Measurements from ENCODE around the gene FAM90A26. TPM values are rescaled to one million over a fixed set of nuclear protein-coding genes. Genes with fewer than 3 reads are reported as not detected.
"Not testable (repeated sequence)": the region's sequence is repeated elsewhere in the genome, so short reads cannot be mapped to it uniquely, and the experiment has no call there.

FAM90A26 gene
- total RNA-seq, 2 experiments from 2014 or later: not detected

DNA sequence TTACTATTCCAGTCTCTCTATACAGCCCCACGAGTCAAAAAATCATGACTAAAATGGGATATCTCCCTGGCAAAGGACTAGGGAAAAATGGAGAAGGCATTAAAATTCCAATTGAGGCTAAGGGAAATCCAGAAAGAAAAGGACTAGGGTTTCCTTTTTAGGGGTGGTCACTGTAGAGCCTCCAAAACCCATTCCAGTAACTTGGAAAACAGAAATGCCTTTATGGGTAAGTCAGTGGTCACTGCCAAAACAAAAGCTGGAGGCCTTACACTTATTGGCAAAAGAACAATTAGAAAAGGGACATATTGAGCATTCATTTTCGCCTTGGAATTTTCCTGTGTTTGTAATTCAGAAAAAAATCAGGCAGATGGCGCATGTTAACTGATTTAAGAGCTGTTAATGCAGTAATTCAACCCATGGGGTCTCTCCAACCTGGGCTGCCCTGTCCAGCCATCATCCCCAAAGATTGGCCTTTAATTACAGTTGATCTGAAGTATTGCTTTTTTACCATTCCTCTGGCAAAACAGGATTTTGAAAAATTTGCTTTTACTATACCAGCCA, 44.5 kb upstream of the FAM90A26 start:
- H3K4me2 ChIP-seq (ENCODE audit: low read length); BruUV-seq (replicated peaks); H3K79me2 ChIP-seq (ENCODE audit: insufficient read depth, low read depth, low read length); H3K9me2 ChIP-seq (ENCODE audit: insufficient read depth, low read length); H3K4me3 ChIP-seq (ENCODE audit: low read depth, low read length, poor library complexity, severe bottlenecking); CTCF ChIA-PET (ENCODE audit: unreplicated experiment); POLR2A ChIA-PET; H3K36me3 ChIP-seq (ENCODE audit: insufficient read depth, low read length); H3K27ac ChIP-seq (ENCODE audit: low read depth, low read length, poor library complexity, severe bottlenecking); H3K4me1 ChIP-seq (ENCODE audit: insufficient read depth, low read length, poor library complexity, severe bottlenecking); H4K20me1 ChIP-seq (ENCODE audit: insufficient read depth, low read length); H3K9me3 ChIP-seq (ENCODE audit: low read length); DNase-seq (ENCODE audit: low spot score); H2AFZ ChIP-seq (ENCODE audit: low read length); intact Hi-C loops (cut with micrococcal nuclease; ENCODE audit: unreplicated experiment): not testable (repeated sequence)
- TF ChIP-seq, protein P1, sequence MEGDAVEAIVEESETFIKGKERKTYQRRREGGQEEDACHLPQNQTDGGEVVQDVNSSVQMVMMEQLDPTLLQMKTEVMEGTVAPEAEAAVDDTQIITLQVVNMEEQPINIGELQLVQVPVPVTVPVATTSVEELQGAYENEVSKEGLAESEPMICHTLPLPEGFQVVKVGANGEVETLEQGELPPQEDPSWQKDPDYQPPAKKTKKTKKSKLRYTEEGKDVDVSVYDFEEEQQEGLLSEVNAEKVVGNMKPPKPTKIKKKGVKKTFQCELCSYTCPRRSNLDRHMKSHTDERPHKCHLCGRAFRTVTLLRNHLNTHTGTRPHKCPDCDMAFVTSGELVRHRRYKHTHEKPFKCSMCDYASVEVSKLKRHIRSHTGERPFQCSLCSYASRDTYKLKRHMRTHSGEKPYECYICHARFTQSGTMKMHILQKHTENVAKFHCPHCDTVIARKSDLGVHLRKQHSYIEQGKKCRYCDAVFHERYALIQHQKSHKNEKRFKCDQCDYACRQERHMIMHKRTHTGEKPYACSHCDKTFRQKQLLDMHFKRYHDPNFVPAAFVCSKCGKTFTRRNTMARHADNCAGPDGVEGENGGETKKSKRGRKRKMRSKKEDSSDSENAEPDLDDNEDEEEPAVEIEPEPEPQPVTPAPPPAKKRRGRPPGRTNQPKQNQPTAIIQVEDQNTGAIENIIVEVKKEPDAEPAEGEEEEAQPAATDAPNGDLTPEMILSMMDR (conservative IDR thresholded peaks at IDR 0.05; ENCODE audit: low read length): 0 out of 2 replicates have a peak, but pooled peaks have one; percentile 16

DNA sequence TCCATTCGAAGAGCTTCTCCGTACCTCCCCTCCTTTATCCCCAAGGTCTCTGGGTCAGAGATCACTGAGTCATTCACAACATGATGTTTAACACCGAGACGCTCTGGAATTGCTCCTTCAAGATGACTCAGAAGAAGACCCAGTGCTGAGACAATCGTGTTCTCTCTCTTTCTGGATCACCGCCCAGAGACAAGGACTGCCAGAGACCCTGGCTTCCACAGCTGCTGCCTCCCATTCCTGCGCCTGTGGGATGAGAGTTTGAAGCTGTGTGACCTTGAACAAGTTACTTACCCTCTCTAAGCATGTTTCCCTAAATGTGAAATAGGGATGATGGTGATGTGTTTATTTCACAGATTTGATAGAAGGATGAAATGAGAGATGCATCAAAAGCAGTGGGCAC, 38.8 kb upstream of the FAM90A26 start:
- H3K27ac ChIP-seq (ENCODE audit: low read depth, low read length, poor library complexity, severe bottlenecking); H3K4me2 ChIP-seq (ENCODE audit: low read length); intact Hi-C loops (cut with micrococcal nuclease; ENCODE audit: unreplicated experiment); H3K9me3 ChIP-seq (ENCODE audit: low read length); H4K20me1 ChIP-seq (ENCODE audit: insufficient read depth, low read length); DNase-seq (ENCODE audit: low spot score); H3K9me2 ChIP-seq (ENCODE audit: insufficient read depth, low read length); BruUV-seq (replicated peaks); H2AFZ ChIP-seq (ENCODE audit: low read length); H3K4me1 ChIP-seq (ENCODE audit: insufficient read depth, low read length, poor library complexity, severe bottlenecking); POLR2A ChIA-PET; H3K4me3 ChIP-seq (ENCODE audit: low read depth, low read length, poor library complexity, severe bottlenecking); H3K36me3 ChIP-seq (ENCODE audit: insufficient read depth, low read length); H3K79me2 ChIP-seq (ENCODE audit: insufficient read depth, low read depth, low read length); CTCF ChIA-PET (ENCODE audit: unreplicated experiment): not testable (repeated sequence)

DNA sequence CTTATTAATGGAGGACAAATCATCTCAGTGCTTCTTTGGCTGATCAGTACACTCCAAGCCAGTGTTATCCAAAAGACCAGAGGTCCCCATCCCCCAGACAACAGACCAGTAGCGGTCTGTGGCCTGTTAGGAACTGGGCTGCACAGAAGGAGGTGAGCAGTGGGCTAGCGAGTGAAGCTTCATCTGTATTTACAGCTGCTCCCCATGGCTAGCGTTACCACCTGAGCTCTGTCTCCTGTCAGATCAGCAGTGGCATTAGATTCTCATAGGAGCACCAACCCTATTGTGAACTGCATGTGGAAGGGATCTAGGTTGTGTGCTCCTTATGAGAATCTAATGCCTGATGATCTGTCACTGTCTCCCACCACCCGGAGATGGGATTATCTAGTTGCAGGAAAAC, 37.4 kb upstream of the FAM90A26 start:
- H3K27ac ChIP-seq (ENCODE audit: low read depth, low read length, poor library complexity, severe bottlenecking); CTCF ChIA-PET (ENCODE audit: unreplicated experiment); intact Hi-C loops (cut with micrococcal nuclease; ENCODE audit: unreplicated experiment); BruUV-seq (replicated peaks); H3K36me3 ChIP-seq (ENCODE audit: insufficient read depth, low read length); H2AFZ ChIP-seq (ENCODE audit: low read length); DNase-seq (ENCODE audit: low spot score); H3K4me3 ChIP-seq (ENCODE audit: low read depth, low read length, poor library complexity, severe bottlenecking); H3K79me2 ChIP-seq (ENCODE audit: insufficient read depth, low read depth, low read length); H3K4me2 ChIP-seq (ENCODE audit: low read length); H3K9me2 ChIP-seq (ENCODE audit: insufficient read depth, low read length); POLR2A ChIA-PET; H3K4me1 ChIP-seq (ENCODE audit: insufficient read depth, low read length, poor library complexity, severe bottlenecking); H4K20me1 ChIP-seq (ENCODE audit: insufficient read depth, low read length); H3K9me3 ChIP-seq (ENCODE audit: low read length): not testable (repeated sequence)

DNA sequence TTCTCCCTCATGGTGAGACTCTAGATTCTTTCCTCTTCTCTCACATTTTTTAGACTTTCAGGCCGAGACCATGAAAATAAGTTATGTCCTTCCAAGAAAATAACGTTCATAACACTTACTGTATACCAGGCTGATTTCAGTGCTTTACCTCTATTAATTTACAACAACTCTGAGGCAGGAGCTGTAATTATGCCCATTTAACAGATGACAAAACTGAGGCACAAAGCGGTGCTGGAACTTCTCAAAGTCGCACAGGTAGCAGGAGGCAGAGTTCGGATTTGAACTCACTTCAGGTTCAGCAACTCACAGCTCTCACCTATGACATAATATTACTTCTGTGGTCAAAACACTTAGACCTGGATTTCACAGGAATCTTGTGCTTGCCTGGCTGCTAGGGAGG, 36.2 kb upstream of the FAM90A26 start:
- H3K4me1 ChIP-seq (ENCODE audit: insufficient read depth, low read length, poor library complexity, severe bottlenecking); H3K79me2 ChIP-seq (ENCODE audit: insufficient read depth, low read depth, low read length); DNase-seq (ENCODE audit: low spot score); POLR2A ChIA-PET; H2AFZ ChIP-seq (ENCODE audit: low read length); H3K27ac ChIP-seq (ENCODE audit: low read depth, low read length, poor library complexity, severe bottlenecking); H4K20me1 ChIP-seq (ENCODE audit: insufficient read depth, low read length); H3K4me3 ChIP-seq (ENCODE audit: low read depth, low read length, poor library complexity, severe bottlenecking); CTCF ChIA-PET (ENCODE audit: unreplicated experiment); H3K9me2 ChIP-seq (ENCODE audit: insufficient read depth, low read length); H3K9me3 ChIP-seq (ENCODE audit: low read length); intact Hi-C loops (cut with micrococcal nuclease; ENCODE audit: unreplicated experiment); H3K4me2 ChIP-seq (ENCODE audit: low read length); BruUV-seq (replicated peaks); H3K36me3 ChIP-seq (ENCODE audit: insufficient read depth, low read length): not testable (repeated sequence)

DNA sequence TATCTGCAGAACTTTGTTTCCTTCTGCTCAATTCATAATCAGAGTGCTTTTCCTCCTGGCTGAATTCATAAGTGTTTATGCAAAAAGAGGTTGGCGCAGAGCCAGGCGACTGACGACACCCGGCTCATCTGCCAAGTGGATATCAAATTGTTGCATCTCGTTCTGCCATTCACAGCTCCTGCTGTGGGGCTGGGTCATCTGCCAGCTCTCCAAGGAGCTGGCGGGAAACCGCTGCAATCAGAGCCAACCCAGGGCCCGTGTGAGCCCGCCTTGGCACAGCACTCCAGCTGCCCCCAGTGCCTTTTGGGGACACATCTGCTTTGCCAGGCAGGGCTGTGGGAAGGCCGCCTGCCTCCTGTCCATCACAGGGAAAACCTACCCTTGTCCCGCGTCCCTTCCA, 35.7 kb upstream of the FAM90A26 start:
- DNase-seq (ENCODE audit: low spot score); BruUV-seq (replicated peaks); POLR2A ChIA-PET: not testable (repeated sequence)

DNA sequence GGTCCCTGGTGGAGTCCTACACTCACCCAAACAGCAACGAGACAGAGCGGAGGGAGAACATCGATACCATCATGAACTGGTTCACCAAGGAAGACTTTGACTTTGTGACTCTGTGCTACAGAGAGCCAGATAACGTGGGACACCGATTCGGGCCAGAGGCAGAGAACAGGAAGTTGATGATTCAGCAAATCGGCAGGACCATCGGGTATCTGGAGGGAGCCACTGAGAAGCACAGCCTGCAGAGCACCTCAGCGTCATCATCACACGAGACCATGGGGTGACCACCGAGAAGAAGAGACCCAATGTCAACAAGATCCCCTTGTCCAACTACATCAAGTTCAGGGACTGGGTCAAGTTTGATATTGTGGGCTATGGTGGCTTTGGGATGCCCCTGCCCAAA, 29.2 kb upstream of the FAM90A26 start:
- DNase-seq (ENCODE audit: low spot score); H3K4me2 ChIP-seq (ENCODE audit: low read length); H4K20me1 ChIP-seq (ENCODE audit: insufficient read depth, low read length); intact Hi-C loops (cut with micrococcal nuclease; ENCODE audit: unreplicated experiment); CTCF ChIA-PET (ENCODE audit: unreplicated experiment); H3K9me2 ChIP-seq (ENCODE audit: insufficient read depth, low read length); H2AFZ ChIP-seq (ENCODE audit: low read length); H3K4me1 ChIP-seq (ENCODE audit: insufficient read depth, low read length, poor library complexity, severe bottlenecking); BruUV-seq (replicated peaks); H3K79me2 ChIP-seq (ENCODE audit: insufficient read depth, low read depth, low read length); H3K27ac ChIP-seq (ENCODE audit: low read depth, low read length, poor library complexity, severe bottlenecking); H3K9me3 ChIP-seq (ENCODE audit: low read length); POLR2A ChIA-PET; H3K4me3 ChIP-seq (ENCODE audit: low read depth, low read length, poor library complexity, severe bottlenecking); H3K36me3 ChIP-seq (ENCODE audit: insufficient read depth, low read length): not testable (repeated sequence)

More for the DNA sequence above, 35.7 kb upstream of the FAM90A26 start:
- H3K79me2 ChIP-seq (ENCODE audit: insufficient read depth, low read depth, low read length); H4K20me1 ChIP-seq (ENCODE audit: insufficient read depth, low read length); H3K36me3 ChIP-seq (ENCODE audit: insufficient read depth, low read length); H2AFZ ChIP-seq (ENCODE audit: low read length); H3K4me3 ChIP-seq (ENCODE audit: low read depth, low read length, poor library complexity, severe bottlenecking); H3K9me2 ChIP-seq (ENCODE audit: insufficient read depth, low read length); CTCF ChIA-PET (ENCODE audit: unreplicated experiment); H3K27ac ChIP-seq (ENCODE audit: low read depth, low read length, poor library complexity, severe bottlenecking); H3K4me1 ChIP-seq (ENCODE audit: insufficient read depth, low read length, poor library complexity, severe bottlenecking); H3K9me3 ChIP-seq (ENCODE audit: low read length); intact Hi-C loops (cut with micrococcal nuclease; ENCODE audit: unreplicated experiment); H3K4me2 ChIP-seq (ENCODE audit: low read length): not testable (repeated sequence)
